HG03378 (cell line): ENCODE measurements around the gene LRRTM3.

Experiments
- ATAC-seq: cut with Tn5 transposase; IDR thresholded peaks from one replicate; pipeline ENCODE4 v1.9.1; 2021; ENCODE audit warnings: mild to moderate bottlenecking, moderate library complexity; ENCODE audit not compliant: unreplicated experiment

The LRRTM3 gene

DNA sequence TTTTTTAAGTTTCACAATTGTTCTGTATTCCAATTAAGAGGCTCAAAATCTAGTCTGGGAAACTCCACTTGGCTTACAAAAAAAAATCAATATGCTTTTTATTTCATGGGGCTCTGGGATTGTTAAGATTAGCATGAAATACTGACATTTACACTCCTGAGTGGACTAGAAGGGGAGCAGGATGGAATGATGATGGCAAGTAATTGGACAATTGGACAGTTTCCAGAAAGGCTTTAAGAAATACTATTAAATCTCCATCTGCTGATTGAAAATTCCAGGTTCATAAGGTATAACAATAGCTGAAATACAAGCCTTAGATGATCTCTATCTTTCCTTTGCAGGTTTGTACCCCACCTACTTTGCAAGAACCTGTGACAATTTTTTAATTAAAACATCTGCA lies 184.4 kb downstream of the LRRTM3 start:
- ATAC-seq: no peak

GRCh38 chr10:67112765-67113164 lies 186.9 kb downstream of the LRRTM3 start:
- no peak for ATAC-seq

DNA sequence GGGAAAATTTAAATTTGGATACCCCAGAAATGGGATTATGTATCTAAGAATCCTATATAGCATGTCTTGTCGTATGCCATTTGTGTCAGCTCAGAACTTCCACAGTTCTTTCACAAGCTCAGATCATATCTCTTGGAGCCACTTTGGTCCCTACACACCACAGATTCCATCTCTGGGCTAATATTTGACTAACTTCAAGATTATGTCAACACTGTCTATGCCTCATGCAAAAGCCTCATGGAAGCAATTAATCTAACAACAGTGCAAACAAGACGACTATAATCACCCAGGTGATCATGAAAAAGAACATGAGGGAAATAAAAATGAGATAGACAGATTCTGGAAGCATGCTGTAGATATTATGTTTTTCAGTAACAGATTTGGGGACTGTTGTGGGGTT lies 189.1 kb downstream of the LRRTM3 start:
- ATAC-seq: no peak

- ATAC-seq: no peak
Measured at GRCh38 chr10:67115972-67116371, 190.1 kb downstream of the LRRTM3 start.

DNA sequence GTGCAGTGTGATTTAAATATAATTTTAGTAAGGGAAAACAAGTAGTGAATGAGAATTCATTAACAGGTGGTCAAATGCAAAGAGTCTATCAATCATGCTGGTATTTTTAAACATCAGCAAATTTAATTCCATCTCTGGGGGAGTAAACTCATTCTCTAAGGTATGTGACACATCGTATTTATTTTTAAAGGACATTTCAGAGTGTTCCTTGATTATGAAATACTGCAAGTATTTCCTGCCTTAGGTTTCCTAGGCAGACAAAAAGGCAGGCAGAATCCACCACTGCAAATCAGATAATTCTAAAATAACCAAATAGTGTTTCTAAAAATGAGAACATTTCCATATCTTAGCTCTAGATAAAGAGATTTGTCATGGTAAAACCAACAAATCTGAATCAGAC lies 193.8 kb downstream of the LRRTM3 start:
- ATAC-seq: no peak

GRCh38 chr10:67127441-67127840 lies 201.6 kb downstream of the LRRTM3 start:
- no peak for ATAC-seq

DNA sequence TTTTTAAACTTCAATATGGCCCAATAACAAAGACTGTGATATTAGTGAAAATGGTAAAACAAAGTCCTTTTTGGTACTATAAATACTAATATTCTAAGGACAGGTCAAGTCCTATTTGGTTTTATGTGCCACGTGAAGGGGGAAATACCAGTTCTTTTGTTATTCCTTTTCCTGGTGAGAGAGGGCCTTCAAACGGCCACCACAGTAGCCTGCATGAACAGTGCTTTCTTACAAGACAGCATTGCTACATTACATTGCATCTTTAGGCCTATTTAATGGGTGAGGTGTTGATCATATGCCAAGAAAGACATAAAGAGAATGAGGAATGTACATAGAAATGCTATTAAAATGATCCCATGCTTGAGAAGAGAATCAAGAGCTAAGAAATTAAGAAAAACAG lies 214.8 kb downstream of the LRRTM3 start:
- no peak for ATAC-seq

- ATAC-seq: no peak
Measured at GRCh38 chr10:67141300-67141699, 215.5 kb downstream of the LRRTM3 start.

DNA sequence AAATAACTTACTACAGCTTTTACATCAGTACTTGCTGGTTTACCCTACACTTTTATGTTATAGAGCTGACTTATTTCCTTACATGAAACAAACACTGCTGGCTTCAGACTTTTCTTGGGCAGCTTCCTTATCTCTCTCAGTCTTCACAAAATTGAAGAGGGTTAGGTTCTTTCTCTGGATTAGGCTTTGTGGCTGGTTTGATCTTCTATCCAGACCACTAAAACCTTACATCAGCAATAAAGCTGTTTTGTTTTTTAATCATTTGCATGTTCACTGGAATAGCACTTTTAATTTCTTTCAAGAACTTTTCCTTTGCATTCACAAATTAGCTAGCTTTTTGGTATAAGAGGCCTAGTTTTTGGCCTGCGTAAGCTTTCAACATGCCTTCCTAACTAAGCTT lies 218.7 kb downstream of the LRRTM3 start:
- no peak for ATAC-seq
